ENCODE measurements around the gene RACK1.
"Not testable (repeated sequence)": the region's sequence is repeated elsewhere in the genome, so short reads cannot be mapped to it uniquely, and the experiment has no call there.

The RACK1 gene

DNA sequence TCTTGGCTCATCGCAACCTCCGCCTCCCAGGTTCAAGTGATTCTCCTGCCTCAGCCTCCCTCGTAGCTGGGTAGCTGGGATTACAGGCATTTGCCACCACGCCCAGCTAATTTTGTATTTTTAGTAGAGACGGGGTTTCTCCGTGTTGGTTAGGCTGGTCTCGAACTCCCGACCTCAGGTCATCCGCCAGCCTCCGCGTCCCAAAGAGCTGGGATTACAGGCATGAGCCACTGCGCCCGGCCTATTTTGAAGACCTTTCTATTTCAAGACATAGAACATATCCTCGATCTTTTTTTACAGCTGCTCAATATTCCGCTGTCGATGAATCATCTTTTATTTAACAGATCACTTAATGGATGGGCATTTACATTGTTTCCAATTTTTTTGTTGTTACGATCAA lies 33.0 kb downstream of the RACK1 start:
- not testable (repeated sequence) for DNase-seq

DNA sequence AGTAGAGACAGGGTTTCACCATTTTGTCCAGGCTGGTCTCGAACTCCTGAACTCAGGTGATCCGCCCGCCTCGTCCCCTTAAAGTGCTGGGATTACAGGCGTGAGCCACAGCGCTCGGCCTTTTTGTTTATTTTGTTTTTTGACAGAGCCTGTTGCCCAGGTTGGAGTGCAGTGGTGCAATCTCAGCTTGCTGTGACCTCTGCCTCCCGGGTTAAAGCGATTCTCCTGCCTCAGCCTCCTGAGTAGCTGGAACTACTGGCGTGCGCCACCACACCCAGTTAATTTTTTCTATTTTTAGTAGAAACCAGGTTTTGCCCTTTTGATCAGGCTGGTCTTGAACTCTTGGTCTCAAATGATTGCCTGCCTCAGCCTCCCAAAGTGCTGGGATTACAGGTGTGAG lies 33.6 kb downstream of the RACK1 start:
- not testable (repeated sequence) for DNase-seq

DNA sequence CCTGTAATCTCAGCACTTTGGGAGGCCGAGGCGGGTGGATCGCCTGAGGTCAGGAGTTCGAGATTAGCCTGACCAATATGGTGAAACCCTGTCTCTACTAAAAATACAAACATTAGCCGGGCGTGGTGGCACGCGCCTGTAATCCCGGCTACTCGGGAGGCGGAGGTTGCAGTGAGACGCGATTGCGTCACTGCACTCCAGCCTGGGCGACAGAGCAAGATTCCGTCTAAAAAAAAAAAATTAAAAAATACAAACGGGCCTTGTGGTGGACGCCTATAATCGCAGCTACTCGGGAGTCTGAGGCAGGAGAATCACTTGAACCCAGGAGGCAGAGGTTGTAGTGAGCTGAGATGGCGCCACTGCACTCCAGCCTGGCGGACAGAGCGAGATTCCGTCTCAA lies 34.7 kb downstream of the RACK1 start:
- DNase-seq: not testable (repeated sequence)

DNA sequence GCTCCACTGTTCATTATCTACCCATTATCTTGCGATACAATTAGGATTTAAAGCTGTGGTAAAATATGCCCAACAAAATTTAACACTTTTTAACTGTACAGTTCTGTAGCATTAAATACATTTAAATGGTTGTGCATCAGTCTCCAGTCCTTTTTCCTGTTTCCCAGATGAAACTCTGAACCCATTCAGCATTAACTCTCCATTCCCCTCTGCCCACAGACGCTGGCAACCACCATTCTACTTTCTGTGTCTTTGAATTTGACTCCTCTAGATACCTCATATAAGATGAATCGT lies 35.8 kb downstream of the RACK1 start:
- no peak for DNase-seq

DNA sequence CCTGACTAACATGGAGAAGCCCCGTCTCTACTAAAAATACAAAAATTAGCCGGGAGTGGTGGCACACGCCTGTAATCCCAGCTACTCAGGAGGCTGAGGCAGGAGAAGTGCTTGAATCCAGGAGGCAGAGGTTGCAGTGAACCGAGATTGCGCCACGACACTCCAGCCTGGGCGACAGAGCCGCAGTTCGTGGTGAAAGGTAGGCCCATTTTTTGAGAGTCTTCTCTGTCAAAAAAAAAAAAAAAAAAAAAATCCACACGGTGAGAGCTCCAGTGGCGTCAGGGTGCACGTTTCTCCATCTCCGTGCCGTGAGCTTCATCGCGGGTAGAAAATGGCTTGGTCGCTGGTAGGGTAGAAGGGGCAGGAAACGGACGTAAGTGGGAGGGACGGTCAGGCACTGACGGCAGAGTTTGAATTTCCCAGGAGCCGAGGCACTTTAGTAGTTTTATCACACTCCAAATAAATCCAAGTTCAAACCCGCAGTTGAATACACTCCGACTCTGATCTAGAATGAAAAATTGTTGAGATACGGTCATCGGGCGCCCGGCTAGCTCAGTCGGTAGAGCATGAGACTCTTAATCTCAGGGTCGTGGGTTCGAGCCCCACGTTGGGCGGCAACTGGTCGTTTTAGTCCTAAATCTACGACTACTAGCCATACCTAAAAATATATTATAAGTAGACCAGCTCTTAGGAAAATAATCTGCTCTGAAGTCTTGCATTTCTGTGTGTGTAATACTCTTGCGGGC lies 36.3 kb downstream of the RACK1 start:
- DNase-seq: no peak

DNA sequence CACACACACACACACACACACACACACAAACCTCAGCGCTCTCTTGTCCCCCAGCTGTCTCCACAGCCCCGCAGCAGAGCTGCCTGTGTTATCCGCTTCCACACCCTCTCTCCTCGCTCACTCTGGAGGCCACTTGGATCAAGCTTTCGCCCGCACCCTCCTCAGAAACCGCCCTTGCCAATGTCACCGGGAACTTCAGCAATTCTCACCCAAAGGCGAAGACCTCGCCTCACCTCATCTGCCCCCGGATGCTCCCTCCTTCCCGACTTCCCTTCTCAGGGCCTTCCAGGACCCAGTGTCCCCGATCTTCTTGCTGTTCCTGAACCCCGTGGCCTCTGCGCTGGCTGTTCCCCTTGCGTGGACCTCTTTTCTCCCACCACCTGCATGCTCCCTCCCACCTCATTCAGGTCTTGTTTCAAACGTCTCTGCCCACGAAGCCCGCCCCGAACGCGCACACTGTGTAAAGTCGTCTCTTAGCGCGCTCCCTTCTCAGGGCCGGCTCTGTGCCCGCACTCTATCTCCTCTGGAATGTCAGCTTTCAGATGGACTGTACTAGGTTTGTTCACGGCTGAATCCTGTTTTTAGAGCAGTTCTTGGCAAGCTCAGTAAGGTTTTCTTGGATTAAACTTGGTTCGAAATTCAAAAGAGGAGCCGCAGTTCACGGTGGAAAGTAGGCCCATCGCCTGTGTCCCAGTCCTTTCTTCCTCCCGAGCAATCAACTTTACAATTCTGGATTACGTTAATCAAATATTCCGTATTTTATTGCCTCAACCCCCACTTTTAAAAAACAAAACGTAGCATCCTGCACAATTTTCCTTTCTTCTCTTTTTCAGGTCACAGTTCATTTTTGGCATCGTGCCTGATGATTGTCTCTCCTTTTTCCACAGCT lies 37.7 kb downstream of the RACK1 start:
- DNase-seq: no peak

DNA sequence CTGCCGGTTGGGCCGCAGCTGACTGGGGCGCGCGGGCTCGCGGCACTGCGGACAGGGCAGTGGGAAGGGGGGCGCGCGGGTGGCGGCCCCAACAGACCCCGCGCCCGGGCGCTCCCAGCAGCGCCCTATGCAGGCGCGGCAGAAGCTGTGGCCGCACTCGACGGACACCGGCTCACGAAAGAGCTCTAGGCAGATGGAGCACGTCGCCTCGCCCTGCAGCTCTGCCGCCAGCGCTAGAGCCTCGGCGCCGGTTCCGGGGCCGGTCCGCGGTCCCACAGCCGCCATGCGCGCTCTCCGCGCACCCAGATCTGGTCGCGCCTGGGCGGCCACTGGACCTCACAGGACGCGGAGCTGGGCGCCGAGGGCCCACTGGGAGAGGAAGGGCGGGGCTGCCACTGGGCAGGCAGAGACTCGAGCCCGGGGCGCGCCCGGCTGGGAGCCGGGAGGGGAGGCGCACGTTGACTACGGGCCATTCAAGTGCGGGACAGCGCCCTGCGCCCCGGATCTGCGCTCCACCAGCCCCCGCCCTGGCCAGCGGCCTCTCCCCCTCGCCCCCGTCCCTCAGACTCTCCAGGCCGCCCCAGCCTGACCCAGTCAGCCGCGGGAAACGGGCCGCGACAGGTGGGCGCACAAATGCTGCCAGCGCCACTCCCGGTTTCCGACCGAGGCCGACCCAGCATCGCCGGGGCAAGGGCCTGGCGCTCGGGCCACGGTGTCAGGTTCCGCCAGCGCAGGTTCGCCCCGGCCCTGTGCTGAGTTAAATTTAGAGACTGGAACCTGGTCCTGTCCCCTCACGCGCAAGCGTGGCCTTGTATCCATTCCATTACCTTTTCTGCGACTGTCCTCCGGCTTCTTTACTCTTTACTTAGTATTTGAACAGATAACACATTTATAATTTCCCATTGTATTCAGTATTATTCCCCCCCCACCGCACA lies 38.6 kb downstream of the RACK1 start, which contains the start of gene TRIM7:
TSS of gene TRIM7 (minus strand) at position 371 of the 935 bp plus-strand sequence. CDS start at position 285, 86 bp downstream.
- no peak for DNase-seq

DNA sequence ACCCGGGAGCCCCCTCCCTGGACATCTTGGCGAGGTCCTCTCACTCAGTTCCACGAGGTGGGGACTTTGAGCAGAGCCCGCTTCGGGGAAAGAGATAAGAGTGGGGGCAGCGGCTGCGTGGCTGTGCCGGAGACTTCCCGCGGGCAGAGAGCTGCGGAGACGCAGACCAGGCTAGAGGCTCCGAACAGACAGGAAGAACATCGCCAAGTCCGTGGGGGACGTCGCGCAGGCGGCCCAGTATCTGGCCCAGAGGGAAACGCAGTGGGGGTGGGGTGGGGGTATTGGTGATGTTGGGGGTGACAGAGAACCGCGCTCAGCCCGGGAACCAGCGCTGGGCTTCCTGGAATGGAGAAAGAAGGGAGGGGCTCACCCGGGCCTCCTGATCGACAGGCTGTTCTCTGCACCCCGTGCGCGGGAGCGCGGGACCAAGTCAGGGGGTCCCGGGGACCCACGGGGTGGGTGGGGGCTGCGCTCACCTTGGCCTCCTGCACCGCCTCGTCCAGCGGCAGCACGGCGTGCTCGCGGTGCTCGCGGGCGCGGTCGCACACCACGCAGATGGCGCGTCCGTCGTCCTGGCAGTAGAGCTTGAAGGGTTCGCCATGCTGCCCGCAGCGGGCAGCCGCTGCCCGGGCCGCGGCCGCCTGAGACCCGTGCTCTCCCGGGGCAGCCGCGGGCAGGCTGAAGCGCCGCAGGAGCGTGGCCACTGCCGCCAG lies 39.4 kb downstream of the RACK1 start:
- no peak for DNase-seq

DNA sequence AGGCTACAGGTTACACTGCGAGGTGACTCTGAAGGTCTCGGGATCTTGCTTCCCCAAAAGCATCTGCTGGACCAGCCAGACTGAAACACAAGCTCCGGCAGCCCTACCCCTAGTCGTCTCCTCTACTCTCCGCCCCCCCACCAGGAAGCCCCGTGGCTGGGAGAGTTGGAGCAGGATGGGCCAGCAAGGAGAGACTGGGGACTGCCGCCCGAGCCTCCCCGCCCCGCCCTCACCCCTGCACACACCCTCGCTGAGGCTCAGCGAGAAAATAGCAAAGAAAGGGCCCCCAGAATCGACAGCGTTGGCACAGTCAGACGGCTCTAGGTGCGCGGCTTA lies 40.0 kb downstream of the RACK1 start:
- DNase-seq: no peak

DNA sequence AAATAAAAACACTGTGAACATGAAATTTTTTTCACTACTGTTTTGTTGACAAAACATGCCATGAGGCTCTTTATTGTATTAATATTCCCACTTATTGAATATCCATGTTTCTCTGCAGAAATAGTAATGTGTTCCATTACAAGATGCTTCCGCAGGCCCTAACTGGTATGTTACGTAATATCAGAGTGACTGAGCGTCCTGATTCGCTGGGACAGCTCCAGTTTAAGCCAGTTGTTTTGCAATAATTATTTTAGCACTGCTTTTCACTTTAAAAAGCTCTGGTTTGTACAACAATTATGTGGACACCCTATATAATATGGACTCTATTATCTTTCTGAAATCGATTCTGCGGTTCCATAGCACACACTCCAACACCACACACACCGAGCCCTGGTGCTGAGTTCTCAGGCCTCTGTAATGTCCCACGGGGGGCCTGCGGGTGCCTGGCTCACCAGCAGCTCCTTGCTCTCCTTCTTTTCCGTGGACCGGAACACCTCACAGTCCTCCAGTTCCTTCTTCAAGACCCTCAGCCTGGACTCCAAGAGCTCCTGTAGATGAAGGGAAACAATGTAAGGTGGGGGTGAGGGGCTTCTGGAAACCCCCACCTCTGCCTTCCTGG lies 40.5 kb downstream of the RACK1 start:
- no peak for DNase-seq

DNA sequence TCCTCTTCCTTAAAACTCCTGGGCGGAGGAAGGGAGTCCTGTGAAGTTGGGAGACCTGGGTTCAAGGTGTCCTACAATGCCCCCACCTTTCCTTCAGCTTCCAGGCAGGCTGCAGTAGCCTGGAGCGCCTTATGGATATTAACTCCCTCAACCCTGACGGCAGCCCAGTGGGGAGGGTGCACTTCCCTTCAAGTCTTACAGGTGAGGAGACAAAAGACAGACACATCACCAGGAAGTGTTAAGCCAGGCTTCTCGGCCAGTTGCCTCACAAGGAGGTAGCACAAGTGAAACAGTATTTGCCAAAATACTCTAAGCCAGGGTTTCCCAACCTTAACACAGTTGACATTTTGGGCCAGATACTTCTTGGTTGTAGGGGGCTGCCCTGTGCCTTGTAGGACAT lies 42.9 kb downstream of the RACK1 start:
- no peak for DNase-seq

DNA sequence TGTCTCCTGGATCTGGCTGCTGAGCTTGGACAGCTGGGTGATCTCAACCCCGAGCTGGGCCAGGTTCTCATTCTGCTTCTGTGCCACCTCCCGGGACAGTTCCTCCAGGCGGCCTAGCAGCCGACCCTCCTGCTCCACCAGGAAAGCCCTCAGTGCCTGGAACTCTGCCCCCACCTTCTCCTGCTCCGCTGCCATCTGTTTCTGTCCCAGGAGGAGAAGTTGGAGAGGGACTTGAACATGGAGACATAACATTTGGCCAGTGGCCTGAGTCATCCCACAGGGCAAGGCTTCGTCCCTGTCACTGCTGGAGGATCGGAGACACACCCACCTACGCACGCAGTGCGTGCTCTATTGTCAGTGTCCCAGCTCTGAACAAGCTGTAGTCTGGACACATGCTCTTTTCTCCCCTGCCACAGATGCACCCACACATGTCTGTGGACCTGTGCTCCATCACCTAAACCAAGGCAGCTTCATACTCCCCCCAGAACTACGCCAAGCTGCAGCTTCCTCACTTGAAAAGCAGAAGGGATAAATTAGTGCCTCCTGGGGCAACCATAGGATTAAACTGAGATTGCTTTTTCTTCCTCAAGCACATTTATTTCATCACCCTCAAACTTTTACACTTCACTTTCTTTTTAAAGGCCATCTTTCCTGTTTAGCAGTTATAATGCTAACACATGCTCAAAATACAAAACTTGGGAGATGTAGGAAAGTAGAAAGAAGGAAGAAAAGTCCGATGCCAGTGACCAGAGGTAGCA lies 43.6 kb downstream of the RACK1 start:
- no peak for DNase-seq

DNA sequence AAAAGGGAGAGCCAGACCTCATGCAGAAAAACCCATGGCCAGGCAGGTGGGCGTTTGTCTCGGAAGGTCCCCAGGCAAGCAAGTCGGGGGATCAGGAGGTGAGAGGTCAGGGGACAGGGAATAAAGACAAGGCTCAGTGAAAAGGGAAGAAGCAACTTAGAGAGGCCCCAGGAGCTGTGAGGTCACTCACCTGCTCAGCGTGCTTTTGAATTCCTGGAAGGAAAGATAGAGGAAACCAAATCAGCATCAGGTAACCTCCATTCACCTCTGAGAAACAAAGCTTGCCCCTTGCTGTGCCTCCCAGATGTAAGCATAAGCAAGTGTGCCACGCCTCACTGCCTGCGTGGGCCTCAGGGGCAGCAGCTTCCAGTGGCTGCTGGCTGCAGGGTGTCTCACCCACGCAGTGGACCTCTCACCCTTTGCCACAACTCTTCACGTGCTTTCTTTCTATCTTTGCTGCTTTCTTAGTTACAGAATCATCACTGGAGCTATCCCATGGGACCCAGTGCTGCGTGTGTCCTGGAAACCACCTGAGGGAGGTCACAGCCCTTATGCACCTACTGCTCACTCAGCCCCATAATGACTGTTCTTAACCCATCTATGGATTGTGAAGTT lies 44.7 kb downstream of the RACK1 start:
- DNase-seq: no peak

DNA sequence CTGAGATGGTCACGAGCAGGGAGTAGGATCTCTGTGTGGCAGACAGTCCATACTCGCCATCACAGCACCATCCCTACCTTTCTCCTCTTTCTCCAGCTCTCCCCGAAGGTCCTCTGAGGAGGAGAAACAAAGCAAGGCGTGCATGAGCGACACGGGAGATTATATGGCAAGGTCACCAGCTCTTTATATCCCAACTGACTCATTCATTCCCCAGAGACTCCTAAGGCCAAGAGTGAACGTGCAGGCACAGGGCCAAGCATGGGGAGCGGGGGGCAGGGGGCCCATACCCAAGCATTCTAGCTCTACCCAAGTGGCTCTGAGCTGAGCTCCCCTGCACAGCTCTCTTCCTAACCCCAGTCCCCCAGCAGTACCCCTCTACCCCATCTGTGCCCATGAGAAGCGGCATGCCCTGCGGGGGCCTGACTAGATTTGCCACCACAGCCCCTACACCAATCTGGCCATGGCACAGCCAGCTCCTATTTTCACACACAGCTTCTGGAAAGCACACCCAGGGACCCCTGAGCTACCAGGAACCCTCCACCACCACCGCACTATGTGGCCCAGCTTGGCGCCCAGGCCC lies 45.5 kb downstream of the RACK1 start:
- DNase-seq: no peak

DNA sequence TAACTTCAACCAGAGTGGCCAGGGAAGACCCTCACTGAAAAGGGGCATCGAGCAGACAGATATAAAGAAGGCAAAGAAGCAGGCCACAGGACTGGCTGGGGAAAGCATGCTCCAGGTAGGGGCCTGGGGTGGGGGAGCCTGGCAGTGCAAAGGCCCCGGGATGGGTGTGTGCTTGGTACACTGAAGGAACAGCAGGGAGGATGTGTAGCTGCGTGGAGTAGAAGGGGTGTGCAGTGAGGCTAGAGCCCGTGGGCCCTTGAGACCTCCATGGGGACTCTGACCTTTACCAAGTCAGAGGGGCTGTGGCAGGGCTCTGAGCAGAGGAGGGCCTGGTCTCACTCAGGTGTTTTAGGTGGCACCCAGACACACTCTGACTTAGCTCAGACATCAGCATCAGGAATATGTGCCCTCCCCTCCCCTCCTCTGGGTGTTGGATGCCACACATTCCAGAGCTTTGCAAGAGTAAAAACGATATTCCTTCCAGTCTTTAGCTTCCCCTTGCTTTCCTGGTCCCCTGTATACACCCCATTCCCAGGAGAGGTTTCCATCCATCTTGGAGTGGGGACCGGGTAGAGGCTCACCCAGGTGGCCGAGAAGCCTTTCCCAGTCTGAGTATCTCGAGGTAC lies 46.3 kb downstream of the RACK1 start:
- DNase-seq: no peak

DNA sequence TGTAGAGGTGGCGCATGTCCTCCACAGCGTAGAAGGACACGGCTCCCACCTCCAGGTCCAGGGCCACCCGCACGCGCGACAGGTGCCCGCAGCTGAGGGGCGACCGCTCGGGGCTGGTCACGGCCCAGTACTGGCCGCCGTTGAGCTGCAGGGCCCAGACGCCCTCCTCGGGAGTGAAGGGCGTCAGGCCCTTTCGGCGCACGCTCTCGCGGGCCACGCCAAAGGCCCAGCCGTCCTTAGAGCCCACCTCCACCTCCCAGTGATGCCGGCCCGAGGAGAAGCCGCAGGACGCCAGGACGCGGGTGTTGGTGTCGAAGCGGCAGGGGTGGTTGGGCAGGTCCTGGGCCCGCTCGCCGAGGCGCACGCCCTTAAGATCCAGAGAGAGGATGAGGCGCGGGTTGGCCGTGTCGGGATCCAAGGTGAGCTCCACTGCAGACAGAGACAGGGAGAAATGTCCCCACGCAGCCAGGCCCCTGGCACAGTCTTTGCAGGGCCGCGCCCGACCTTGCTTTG lies 48.4 kb downstream of the RACK1 start:
- no peak for DNase-seq

DNA sequence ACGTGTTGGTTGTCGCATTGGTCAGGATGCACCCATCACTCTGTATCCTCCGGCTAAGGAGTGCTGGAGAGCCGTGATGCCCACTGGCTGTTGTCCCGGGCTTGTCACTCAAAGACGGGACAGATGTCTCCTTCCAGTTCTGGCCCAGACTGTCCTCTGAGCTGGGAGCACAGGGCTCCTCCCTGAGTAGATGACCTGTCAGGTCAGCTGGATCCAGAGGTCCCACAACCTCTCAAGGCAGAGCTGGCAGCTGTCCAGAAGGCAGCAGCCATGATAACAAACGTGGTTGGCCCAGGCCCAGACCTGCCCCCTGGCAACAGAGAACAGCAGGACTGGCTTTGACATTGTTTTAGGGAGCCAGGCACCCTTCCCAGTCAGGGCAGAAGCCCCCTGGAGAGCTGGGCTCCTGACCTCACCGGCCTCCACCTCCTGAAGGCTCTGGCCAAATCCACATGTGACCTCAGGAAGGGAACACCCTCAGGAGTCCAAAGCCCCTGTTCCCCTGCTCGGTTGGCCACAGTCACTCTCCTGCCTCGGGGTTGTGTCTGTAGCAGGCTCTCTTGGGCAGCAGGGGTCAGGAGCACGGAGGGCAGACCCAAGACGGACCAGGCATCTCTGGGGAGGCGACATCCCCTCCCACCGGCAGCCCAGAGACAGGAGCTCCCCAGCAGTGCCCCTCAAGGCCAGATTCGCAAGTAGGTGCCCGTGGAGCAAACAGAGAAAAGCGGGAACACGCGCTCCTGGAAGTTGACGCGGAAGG lies 49.0 kb downstream of the RACK1 start:
- no peak for DNase-seq

DNA sequence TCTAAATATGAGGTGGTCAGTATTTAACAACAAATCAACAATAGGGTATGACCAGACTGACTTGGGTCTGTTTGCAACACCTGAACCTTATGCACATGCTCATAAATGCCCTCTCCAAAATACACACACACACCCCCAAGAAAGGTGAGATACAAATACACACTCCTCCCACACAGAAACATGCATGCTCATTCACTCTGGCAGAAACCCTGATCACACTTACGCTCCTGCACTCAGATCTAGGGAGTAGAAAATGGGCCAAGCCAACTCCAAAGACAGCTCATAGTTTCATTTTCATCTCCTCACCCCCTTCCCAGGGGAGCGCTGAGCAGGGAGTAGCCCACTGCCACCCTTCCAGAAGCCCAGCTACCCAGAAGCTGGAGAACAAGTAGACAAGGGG lies 50.0 kb downstream of the RACK1 start:
- no peak for DNase-seq

Data from NCI-H1092 (cell line).